Measurements from ENCODE around the gene CRYBB2.
"Not testable (repeated sequence)": the region's sequence is repeated elsewhere in the genome, so short reads cannot be mapped to it uniquely, and the experiment has no call there.

GRCh38 chr22:25230760-25231159 lies 11.3 kb downstream of the CRYBB2 start:
- TF ChIP-seq CTCF (IDR thresholded peaks at IDR 0.05 in 4 of 5, conservative IDR thresholded peaks at IDR 0.05 in 1 of 5); POLR2A (IDR thresholded peaks at IDR 0.05): not testable (repeated sequence)
